A673 (cell line): ENCODE measurements around the gene TMEM150A. TPM values are rescaled to one million over a fixed set of nuclear protein-coding genes. Genes with fewer than 3 reads are reported as not detected.

ENCODE experiments used
- Bru-seq: library from RNA; stranded (reverse); fragments of 400-500 nt; gene quantifications from one replicate; lab custom pipeline; 2021; lab: Mats Ljungman, UMichigan
- BruChase-seq, 2 experiments: library from RNA; stranded (reverse); fragments of 400-500 nt; gene quantifications; one replicate each; lab custom pipeline; 2021; lab: Mats Ljungman, UMichigan
- BruUV-seq: library from RNA; stranded (reverse); fragments of 400-500 nt; replicated peaks from 2 replicates; lab custom pipeline; 2021; lab: Mats Ljungman, UMichigan
- CTCF ChIA-PET: fragments of 300-600 bp; sonication (Branson Sonifier 250); formaldehyde crosslinking; loops from one replicate; lab custom pipeline; 2022; ENCODE audit warnings: antibody characterized with exemption; lab: Charles Lee
- POLR2A ChIA-PET: fragments of 300-600 bp; sonication (Branson Sonifier 250); formaldehyde crosslinking; loops from one replicate; lab custom pipeline; 2022; ENCODE audit warnings: antibody characterized with exemption; ENCODE audit not compliant: low non-redundant PET; lab: Charles Lee
- DNase-seq: peaks from one replicate; pipeline ENCODE4 v3.0.0-alpha.2; 2015; ENCODE audit warnings: low spot score
- H3K27ac ChIP-seq: fragments of 200-600 bp; sonication (generic); 2 replicates; pipeline ENCODE4 v1.5.1; 2016; ENCODE audit warnings: mixed run types, low read depth, mild to moderate bottlenecking, mixed read lengths, antibody characterized with exemption, low read length; ENCODE audit not compliant: poor library complexity, severe bottlenecking
- H3K27me3 ChIP-seq: fragments of 200-600 bp; sonication (generic); replicated peaks from 2 replicates; pipeline ENCODE4 v1.6.1; 2017; ENCODE audit warnings: mixed run types, low read depth, mild to moderate bottlenecking, mixed read lengths, antibody characterized with exemption, low read length; ENCODE audit not compliant: insufficient read depth, poor library complexity
- H3K36me3 ChIP-seq: fragments of 200-600 bp; sonication (generic); 2 replicates; pipeline ENCODE4 v1.6.1; 2016; ENCODE audit warnings: mixed run types, mild to moderate bottlenecking, mixed read lengths, antibody characterized with exemption, low read length; ENCODE audit not compliant: insufficient read depth, poor library complexity, severe bottlenecking
- H3K4me1 ChIP-seq: fragments of 200-600 bp; sonication (generic); 2 replicates; pipeline ENCODE4 v1.6.1; 2017; ENCODE audit warnings: mixed run types, mild to moderate bottlenecking, mixed read lengths, antibody characterized with exemption, low read length; ENCODE audit not compliant: insufficient read depth, poor library complexity, severe bottlenecking
- H3K4me3 ChIP-seq: fragments of 200-600 bp; sonication (generic); 2 replicates; pipeline ENCODE4 v1.5.1; 2016; ENCODE audit warnings: low read depth, mixed run types, mild to moderate bottlenecking, mixed read lengths, low read length; ENCODE audit not compliant: poor library complexity, severe bottlenecking
- H3K9me3 ChIP-seq: fragments of 200-600 bp; sonication (generic); 2 replicates; pipeline ENCODE4 v1.6.1; 2016; ENCODE audit warnings: mixed run types, low read depth, mild to moderate bottlenecking, mixed read lengths, antibody characterized with exemption, low read length; ENCODE audit not compliant: poor library complexity, severe bottlenecking
- CTCF ChIP-seq: fragments of 300-800, 200-600 bp; sonication (generic); conservative IDR thresholded peaks from 2 replicates; pipeline ENCODE4 v1.5.1; 2017; ENCODE audit warnings: low read depth, mild to moderate bottlenecking, antibody characterized with exemption, low read length, moderate library complexity, mixed read lengths
- EZH2 ChIP-seq: fragments of 200-600 bp; sonication (generic); IDR thresholded peaks from 2 replicates; pipeline ENCODE4 v1.6.1; 2017; ENCODE audit warnings: borderline replicate concordance, low read depth, mild to moderate bottlenecking, mixed read lengths, antibody characterized with exemption, low read length; ENCODE audit not compliant: poor library complexity, severe bottlenecking
- intact Hi-C: fragments of 100-400 bp; cut with micrococcal nuclease; formaldehyde crosslinking; loops from one replicate; pipeline ENCODE4 v1.10.0; 2022; ENCODE audit not compliant: unreplicated experiment
- long read RNA-seq: library from polyadenylated mRNA; stranded (forward); transcript quantifications from one replicate; pipeline ENCODE4 v2.0.0, GENCODE V29; 2022
- total RNA-seq: library from RNA; stranded (reverse); gene quantifications from 2 replicates; pipeline ENCODE4 v1.2.3, GENCODE V29; 2021

TMEM150A gene
- total RNA-seq (6.4 and 6.6 TPM in 2 replicates), Bru-seq, nascent RNA (percentile 39 among the genes with signal in this experiment), BruChase-seq, experiment 1, labeled RNA remaining after a 2-hour chase (percentile 35 among the genes with signal in this experiment), BruChase-seq, experiment 2, labeled RNA remaining after a 6-hour chase (percentile 36 among the genes with signal in this experiment)
- long read RNA-seq, partial matches to known transcripts, result 3 of 15 reads
- long read RNA-seq, other reads (novel, unspliced or antisense), result 7 of 15 reads

GRCh38 chr2:85602476-85603234, at the start of gene TMEM150A:
Gene TMEM150A (minus strand): TSS chr2:85602698. CDS start chr2:85601948, 750 bp downstream.
- BruUV-seq, result no TSS peak
- ChIA-PET CTCF (no interaction called here), POLR2A (no interaction called here)
- Histone ChIP-seq H3K9me3 (no peaks in the 10 kb centered on the region), H3K4me3 (peak within 1 kb of the TSS; percentile 64), H3K27ac (peak within 1 kb of the TSS; percentile 57), H3K4me1 (peaks cover 11% of the 10 kb centered on the region), H3K36me3 (peaks cover 8% of the 10 kb centered on the region), H3K27me3 (no peaks in the 10 kb centered on the region)
- intact Hi-C loops, result no loop called here
- TF ChIP-seq CTCF (peak; percentile 18; the same call in 1 of the 2 replicates), EZH2 (no peak)
- peak; percentile 95 for DNase-seq

- no TSS peak for BruUV-seq
- no peak for DNase-seq
- CTCF ChIA-PET, result interaction anchor here (0.7 kb wide), 1 partner anchor 14 kb away, joined by 3 read pairs; no protein-coding TSS in a partner anchor
- no peaks in the 10 kb centered on the region for H3K27me3 ChIP-seq
- intact Hi-C loops, result no loop called here
- TF ChIP-seq EZH2 (no peak), CTCF (no peak)
- H3K4me1 ChIP-seq, result no peaks in the 10 kb centered on the region
- no peak overlapping the region for H3K27ac ChIP-seq
- no peak overlapping the region for H3K4me3 ChIP-seq
- peaks cover 42% of the 10 kb centered on the region for H3K36me3 ChIP-seq
- POLR2A ChIA-PET, result no interaction called here
- no peaks in the 10 kb centered on the region for H3K9me3 ChIP-seq
Observed at GRCh38 chr2:85652056-85652455, 49.6 kb upstream of the TMEM150A start.

GRCh38 chr2:85651097-85651496, 48.6 kb upstream of the TMEM150A start:
- intact Hi-C loops, result no loop called here
- Histone ChIP-seq H3K36me3 (peaks cover 51% of the 10 kb centered on the region), H3K27ac (no peak overlapping the region), H3K9me3 (no peaks in the 10 kb centered on the region), H3K4me1 (no peaks in the 10 kb centered on the region), H3K27me3 (no peaks in the 10 kb centered on the region), H3K4me3 (no peak overlapping the region)
- BruUV-seq, result no TSS peak
- no peak for TF ChIP-seq CTCF
- ChIA-PET CTCF (no interaction called here), POLR2A (no interaction called here)
- DNase-seq, result no peak
